Liver (tissue), 3 donors: Measurements from ENCODE around the gene WNT11.

Experiments used
- EGR1 ChIP-seq, 2 donors: IDR thresholded peaks; 2 replicates each; pipeline ENCODE4 v1.6.1; 2016 to 2018; ENCODE audit warnings: antibody characterized with exemption in 2 of 2, low read depth in 2 of 2
- FOXA1 ChIP-seq: IDR thresholded peaks from 2 replicates; pipeline ENCODE4 v1.6.1; 2016; ENCODE audit warnings: antibody characterized with exemption
- GABPA ChIP-seq, 2 donors: IDR thresholded peaks in 1 of 2; conservative IDR thresholded peaks in 1 of 2; 2 replicates each; pipeline ENCODE4 v1.6.1; 2016; ENCODE audit warnings: antibody characterized with exemption in 2 of 2, mild to moderate bottlenecking in 1 of 2, moderate library complexity in 1 of 2
- JUND ChIP-seq, 2 donors: IDR thresholded peaks; 2 replicates each; pipeline ENCODE4 v1.6.1; 2016; ENCODE audit warnings: antibody characterized with exemption in 2 of 2
- NR2F2 ChIP-seq: IDR thresholded peaks from 2 replicates; pipeline ENCODE4 v1.6.1; 2016; ENCODE audit warnings: antibody characterized with exemption
- RAD21 ChIP-seq, 2 donors: IDR thresholded peaks; 2 replicates each; pipeline ENCODE4 v1.6.1; 2016; ENCODE audit warnings: antibody characterized with exemption in 2 of 2, mild to moderate bottlenecking in 2 of 2
- RXRA ChIP-seq, 2 donors: IDR thresholded peaks; 2 replicates each; pipeline ENCODE4 v1.6.1; 2017 to 2018; ENCODE audit warnings: antibody characterized with exemption in 2 of 2, mild to moderate bottlenecking in 1 of 2
- SP1 ChIP-seq: IDR thresholded peaks from 2 replicates; pipeline ENCODE4 v1.6.1; 2018; ENCODE audit warnings: antibody characterized with exemption, mild to moderate bottlenecking
- TAF1 ChIP-seq: conservative IDR thresholded peaks from 2 replicates; pipeline ENCODE4 v1.6.1; 2016; ENCODE audit warnings: antibody characterized with exemption, mild to moderate bottlenecking
- YY1 ChIP-seq: IDR thresholded peaks from 2 replicates; pipeline ENCODE4 v1.6.1; 2016; ENCODE audit warnings: antibody characterized with exemption, mild to moderate bottlenecking
- TF ChIP-seq, protein P1 (sequence below): fragments of 150-350 bp; IDR thresholded peaks from 2 replicates; pipeline ENCODE4 v1.5.1; 2017; ENCODE audit warnings: improper control_type of control experiment, low read depth, low read length; ENCODE audit not compliant: missing input control
- TF ChIP-seq, protein P2 (sequence below): IDR thresholded peaks from 2 replicates; pipeline ENCODE4 v1.6.1; 2016; ENCODE audit warnings: antibody characterized with exemption
- TF ChIP-seq, protein P3 (sequence below): IDR thresholded peaks from 2 replicates; pipeline ENCODE4 v1.6.1; 2016; ENCODE audit warnings: antibody characterized with exemption, mild to moderate bottlenecking
- TF ChIP-seq, protein P4 (sequence below): IDR thresholded peaks from 2 replicates; pipeline ENCODE4 v1.6.1; 2016; ENCODE audit warnings: antibody characterized with exemption
- donor health status: healthy.
- donor health status: healthy.

DNA sequence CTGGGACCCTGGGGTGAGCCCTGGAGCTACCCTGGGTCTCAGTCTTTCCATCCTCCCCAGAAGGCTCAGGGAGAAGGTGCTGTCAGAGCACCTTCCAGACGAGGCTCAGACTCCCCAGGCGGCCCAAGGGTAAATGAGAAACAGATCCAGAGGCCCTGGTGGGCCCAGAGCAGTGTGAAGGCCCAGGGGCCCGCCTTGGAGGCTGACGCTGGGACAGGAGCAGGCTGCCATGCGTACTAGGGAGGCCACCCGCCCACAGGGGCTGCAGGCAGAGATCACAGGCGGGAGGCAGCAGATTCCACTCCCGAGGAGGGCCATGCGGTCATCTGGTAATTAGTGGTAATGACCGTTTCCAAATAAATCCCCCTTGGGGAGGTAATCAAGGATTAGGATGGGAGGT is 5.2 kb downstream of the WNT11 start:
- TF ChIP-seq, protein P1, sequence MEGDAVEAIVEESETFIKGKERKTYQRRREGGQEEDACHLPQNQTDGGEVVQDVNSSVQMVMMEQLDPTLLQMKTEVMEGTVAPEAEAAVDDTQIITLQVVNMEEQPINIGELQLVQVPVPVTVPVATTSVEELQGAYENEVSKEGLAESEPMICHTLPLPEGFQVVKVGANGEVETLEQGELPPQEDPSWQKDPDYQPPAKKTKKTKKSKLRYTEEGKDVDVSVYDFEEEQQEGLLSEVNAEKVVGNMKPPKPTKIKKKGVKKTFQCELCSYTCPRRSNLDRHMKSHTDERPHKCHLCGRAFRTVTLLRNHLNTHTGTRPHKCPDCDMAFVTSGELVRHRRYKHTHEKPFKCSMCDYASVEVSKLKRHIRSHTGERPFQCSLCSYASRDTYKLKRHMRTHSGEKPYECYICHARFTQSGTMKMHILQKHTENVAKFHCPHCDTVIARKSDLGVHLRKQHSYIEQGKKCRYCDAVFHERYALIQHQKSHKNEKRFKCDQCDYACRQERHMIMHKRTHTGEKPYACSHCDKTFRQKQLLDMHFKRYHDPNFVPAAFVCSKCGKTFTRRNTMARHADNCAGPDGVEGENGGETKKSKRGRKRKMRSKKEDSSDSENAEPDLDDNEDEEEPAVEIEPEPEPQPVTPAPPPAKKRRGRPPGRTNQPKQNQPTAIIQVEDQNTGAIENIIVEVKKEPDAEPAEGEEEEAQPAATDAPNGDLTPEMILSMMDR, result no peak
- TF ChIP-seq FOXA1 (no peak), JUND (IDR thresholded peaks at IDR 0.05) (no peak), TAF1 (no peak), EGR1 (IDR thresholded peaks at IDR 0.05; ENCODE audit: low read depth in 2 of 2) (no peak), SP1 (no peak), RAD21 (IDR thresholded peaks at IDR 0.05) (no peak), YY1 (no peak), RXRA (IDR thresholded peaks at IDR 0.05) (no peak), GABPA (IDR thresholded peaks at IDR 0.05 in 1 of 2, conservative IDR thresholded peaks at IDR 0.05 in 1 of 2) (no peak), NR2F2 (no peak)
- TF ChIP-seq, protein P2, sequence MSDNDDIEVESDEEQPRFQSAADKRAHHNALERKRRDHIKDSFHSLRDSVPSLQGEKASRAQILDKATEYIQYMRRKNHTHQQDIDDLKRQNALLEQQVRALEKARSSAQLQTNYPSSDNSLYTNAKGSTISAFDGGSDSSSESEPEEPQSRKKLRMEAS, result no peak
- TF ChIP-seq, protein P3, sequence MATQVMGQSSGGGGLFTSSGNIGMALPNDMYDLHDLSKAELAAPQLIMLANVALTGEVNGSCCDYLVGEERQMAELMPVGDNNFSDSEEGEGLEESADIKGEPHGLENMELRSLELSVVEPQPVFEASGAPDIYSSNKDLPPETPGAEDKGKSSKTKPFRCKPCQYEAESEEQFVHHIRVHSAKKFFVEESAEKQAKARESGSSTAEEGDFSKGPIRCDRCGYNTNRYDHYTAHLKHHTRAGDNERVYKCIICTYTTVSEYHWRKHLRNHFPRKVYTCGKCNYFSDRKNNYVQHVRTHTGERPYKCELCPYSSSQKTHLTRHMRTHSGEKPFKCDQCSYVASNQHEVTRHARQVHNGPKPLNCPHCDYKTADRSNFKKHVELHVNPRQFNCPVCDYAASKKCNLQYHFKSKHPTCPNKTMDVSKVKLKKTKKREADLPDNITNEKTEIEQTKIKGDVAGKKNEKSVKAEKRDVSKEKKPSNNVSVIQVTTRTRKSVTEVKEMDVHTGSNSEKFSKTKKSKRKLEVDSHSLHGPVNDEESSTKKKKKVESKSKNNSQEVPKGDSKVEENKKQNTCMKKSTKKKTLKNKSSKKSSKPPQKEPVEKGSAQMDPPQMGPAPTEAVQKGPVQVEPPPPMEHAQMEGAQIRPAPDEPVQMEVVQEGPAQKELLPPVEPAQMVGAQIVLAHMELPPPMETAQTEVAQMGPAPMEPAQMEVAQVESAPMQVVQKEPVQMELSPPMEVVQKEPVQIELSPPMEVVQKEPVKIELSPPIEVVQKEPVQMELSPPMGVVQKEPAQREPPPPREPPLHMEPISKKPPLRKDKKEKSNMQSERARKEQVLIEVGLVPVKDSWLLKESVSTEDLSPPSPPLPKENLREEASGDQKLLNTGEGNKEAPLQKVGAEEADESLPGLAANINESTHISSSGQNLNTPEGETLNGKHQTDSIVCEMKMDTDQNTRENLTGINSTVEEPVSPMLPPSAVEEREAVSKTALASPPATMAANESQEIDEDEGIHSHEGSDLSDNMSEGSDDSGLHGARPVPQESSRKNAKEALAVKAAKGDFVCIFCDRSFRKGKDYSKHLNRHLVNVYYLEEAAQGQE, result no peak
- TF ChIP-seq, protein P4, sequence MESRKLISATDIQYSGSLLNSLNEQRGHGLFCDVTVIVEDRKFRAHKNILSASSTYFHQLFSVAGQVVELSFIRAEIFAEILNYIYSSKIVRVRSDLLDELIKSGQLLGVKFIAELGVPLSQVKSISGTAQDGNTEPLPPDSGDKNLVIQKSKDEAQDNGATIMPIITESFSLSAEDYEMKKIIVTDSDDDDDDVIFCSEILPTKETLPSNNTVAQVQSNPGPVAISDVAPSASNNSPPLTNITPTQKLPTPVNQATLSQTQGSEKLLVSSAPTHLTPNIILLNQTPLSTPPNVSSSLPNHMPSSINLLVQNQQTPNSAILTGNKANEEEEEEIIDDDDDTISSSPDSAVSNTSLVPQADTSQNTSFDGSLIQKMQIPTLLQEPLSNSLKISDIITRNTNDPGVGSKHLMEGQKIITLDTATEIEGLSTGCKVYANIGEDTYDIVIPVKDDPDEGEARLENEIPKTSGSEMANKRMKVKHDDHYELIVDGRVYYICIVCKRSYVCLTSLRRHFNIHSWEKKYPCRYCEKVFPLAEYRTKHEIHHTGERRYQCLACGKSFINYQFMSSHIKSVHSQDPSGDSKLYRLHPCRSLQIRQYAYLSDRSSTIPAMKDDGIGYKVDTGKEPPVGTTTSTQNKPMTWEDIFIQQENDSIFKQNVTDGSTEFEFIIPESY, result no peak
